ENCODE measurements around the gene CCL1.

Gene CCL1

GRCh38 chr17:34384271-34384670 is 21.2 kb upstream of the CCL1 start:
- no peaks in the 10 kb centered on the region for H3K36me3 ChIP-seq (ENCODE audit: control insufficient read depth in 1 of 2, insufficient read depth in 2 of 2, low read length in 2 of 2)
- no peak overlapping the region for H3K27ac ChIP-seq (ENCODE audit: low read depth, low read length)
- H3K4me1 ChIP-seq (ENCODE audit: control insufficient read depth in 1 of 2, insufficient read depth in 2 of 2, low read length in 2 of 2) = peaks cover 0 to 5% of the 10 kb centered on the region in 2 donors
- H3K4me3 ChIP-seq (ENCODE audit: low read depth in 1 of 2, low read length in 2 of 2) = no peak overlapping the region
- H3K9me3 ChIP-seq (ENCODE audit: control insufficient read depth in 1 of 2, low read length in 2 of 2) = no peaks in the 10 kb centered on the region
- H3K9ac ChIP-seq (ENCODE audit: low read depth in 1 of 2, low read length in 2 of 2) = no peak overlapping the region
- H3K27me3 ChIP-seq (ENCODE audit: control insufficient read depth in 1 of 2, insufficient read depth in 2 of 2, low read length in 2 of 2) = no peaks in the 10 kb centered on the region

GRCh38 chr17:34383216-34383615 is 20.2 kb upstream of the CCL1 start:
- Histone ChIP-seq H3K27ac (ENCODE audit: low read depth, low read length) (no peak overlapping the region), H3K4me3 (ENCODE audit: low read depth in 1 of 2, low read length in 2 of 2) (no peak overlapping the region), H3K9me3 (ENCODE audit: control insufficient read depth in 1 of 2, low read length in 2 of 2) (no peaks in the 10 kb centered on the region), H3K27me3 (ENCODE audit: control insufficient read depth in 1 of 2, insufficient read depth in 2 of 2, low read length in 2 of 2) (no peaks in the 10 kb centered on the region), H3K9ac (ENCODE audit: low read depth in 1 of 2, low read length in 2 of 2) (no peak overlapping the region), H3K36me3 (ENCODE audit: control insufficient read depth in 1 of 2, insufficient read depth in 2 of 2, low read length in 2 of 2) (no peaks in the 10 kb centered on the region), H3K4me1 (ENCODE audit: control insufficient read depth in 1 of 2, insufficient read depth in 2 of 2, low read length in 2 of 2) (peaks cover 0 to 5% of the 10 kb centered on the region in 2 donors)

GRCh38 chr17:34382621-34383124 is 19.6 kb upstream of the CCL1 start:
- Histone ChIP-seq H3K4me1 (ENCODE audit: control insufficient read depth in 1 of 2, insufficient read depth in 2 of 2, low read length in 2 of 2) (peaks cover under 1 to 5% of the 10 kb centered on the region in 2 donors), H3K9me3 (ENCODE audit: control insufficient read depth in 1 of 2, low read length in 2 of 2) (no peaks in the 10 kb centered on the region), H3K36me3 (ENCODE audit: control insufficient read depth in 1 of 2, insufficient read depth in 2 of 2, low read length in 2 of 2) (no peaks in the 10 kb centered on the region), H3K27me3 (ENCODE audit: control insufficient read depth in 1 of 2, insufficient read depth in 2 of 2, low read length in 2 of 2) (no peaks in the 10 kb centered on the region), H3K27ac (ENCODE audit: low read depth, low read length) (no peak overlapping the region), H3K9ac (ENCODE audit: low read depth in 1 of 2, low read length in 2 of 2) (no peak overlapping the region), H3K4me3 (ENCODE audit: low read depth in 1 of 2, low read length in 2 of 2) (no peak overlapping the region)

- no peaks in the 10 kb centered on the region for H3K9me3 ChIP-seq (ENCODE audit: control insufficient read depth in 1 of 2, low read length in 2 of 2)
- H3K4me1 ChIP-seq (ENCODE audit: control insufficient read depth in 1 of 2, insufficient read depth in 2 of 2, low read length in 2 of 2) = peaks cover 9 to 11% of the 10 kb centered on the region in 2 donors
- H3K36me3 ChIP-seq (ENCODE audit: control insufficient read depth in 1 of 2, insufficient read depth in 2 of 2, low read length in 2 of 2) = no peaks in the 10 kb centered on the region
- no peak overlapping the region for H3K27ac ChIP-seq (ENCODE audit: low read depth, low read length)
- H3K9ac ChIP-seq (ENCODE audit: low read depth in 1 of 2, low read length in 2 of 2) = no peak overlapping the region
- H3K27me3 ChIP-seq (ENCODE audit: control insufficient read depth in 1 of 2, insufficient read depth in 2 of 2, low read length in 2 of 2) = no peaks in the 10 kb centered on the region
- H3K4me3 ChIP-seq (ENCODE audit: low read depth in 1 of 2, low read length in 2 of 2) = no peak overlapping the region
These were observed 16.8 kb upstream of the CCL1 start for GRCh38 chr17:34379868-34380267.

GRCh38 chr17:34378664-34379101 is 15.7 kb upstream of the CCL1 start:
- no peak overlapping the region for H3K27ac ChIP-seq (ENCODE audit: low read depth, low read length)
- no peaks in the 10 kb centered on the region for H3K9me3 ChIP-seq (ENCODE audit: control insufficient read depth in 1 of 2, low read length in 2 of 2)
- no peaks in the 10 kb centered on the region for H3K27me3 ChIP-seq (ENCODE audit: control insufficient read depth in 1 of 2, insufficient read depth in 2 of 2, low read length in 2 of 2)
- H3K4me3 ChIP-seq (ENCODE audit: low read depth in 1 of 2, low read length in 2 of 2) = no peak overlapping the region
- no peaks in the 10 kb centered on the region for H3K36me3 ChIP-seq (ENCODE audit: control insufficient read depth in 1 of 2, insufficient read depth in 2 of 2, low read length in 2 of 2)
- H3K4me1 ChIP-seq (ENCODE audit: control insufficient read depth in 1 of 2, insufficient read depth in 2 of 2, low read length in 2 of 2) = peaks cover 9 to 11% of the 10 kb centered on the region in 2 donors
- H3K9ac ChIP-seq (ENCODE audit: low read depth in 1 of 2, low read length in 2 of 2) = no peak overlapping the region

GRCh38 chr17:34377078-34377823 is 14.2 kb upstream of the CCL1 start:
- H3K9me3 ChIP-seq (ENCODE audit: control insufficient read depth in 1 of 2, low read length in 2 of 2) = no peaks in the 10 kb centered on the region
- H3K36me3 ChIP-seq (ENCODE audit: control insufficient read depth in 1 of 2, insufficient read depth in 2 of 2, low read length in 2 of 2) = no peaks in the 10 kb centered on the region
- peaks cover 6 to 9% of the 10 kb centered on the region in 2 donors for H3K4me1 ChIP-seq (ENCODE audit: control insufficient read depth in 1 of 2, insufficient read depth in 2 of 2, low read length in 2 of 2)
- H3K27me3 ChIP-seq (ENCODE audit: control insufficient read depth in 1 of 2, insufficient read depth in 2 of 2, low read length in 2 of 2) = no peaks in the 10 kb centered on the region
- H3K4me3 ChIP-seq (ENCODE audit: low read depth in 1 of 2, low read length in 2 of 2) = no peak overlapping the region
- H3K27ac ChIP-seq (ENCODE audit: low read depth, low read length) = no peak overlapping the region
- no peak overlapping the region for H3K9ac ChIP-seq (ENCODE audit: low read depth in 1 of 2, low read length in 2 of 2)

- no peak overlapping the region for H3K9ac ChIP-seq (ENCODE audit: low read depth in 1 of 2, low read length in 2 of 2)
- no peaks in the 10 kb centered on the region for H3K36me3 ChIP-seq (ENCODE audit: control insufficient read depth in 1 of 2, insufficient read depth in 2 of 2, low read length in 2 of 2)
- H3K27me3 ChIP-seq (ENCODE audit: control insufficient read depth in 1 of 2, insufficient read depth in 2 of 2, low read length in 2 of 2) = no peaks in the 10 kb centered on the region
- peaks cover 9 to 11% of the 10 kb centered on the region in 2 donors for H3K4me1 ChIP-seq (ENCODE audit: control insufficient read depth in 1 of 2, insufficient read depth in 2 of 2, low read length in 2 of 2)
- no peak overlapping the region for H3K4me3 ChIP-seq (ENCODE audit: low read depth in 1 of 2, low read length in 2 of 2)
- no peak overlapping the region for H3K27ac ChIP-seq (ENCODE audit: low read depth, low read length)
- no peaks in the 10 kb centered on the region for H3K9me3 ChIP-seq (ENCODE audit: control insufficient read depth in 1 of 2, low read length in 2 of 2)
These were observed 12.5 kb upstream of the CCL1 start for GRCh38 chr17:34375426-34375997.

- H3K4me3 ChIP-seq (ENCODE audit: low read depth in 1 of 2, low read length in 2 of 2) = no peak overlapping the region
- no peak overlapping the region for H3K9ac ChIP-seq (ENCODE audit: low read depth in 1 of 2, low read length in 2 of 2)
- no peaks in the 10 kb centered on the region for H3K27me3 ChIP-seq (ENCODE audit: control insufficient read depth in 1 of 2, insufficient read depth in 2 of 2, low read length in 2 of 2)
- H3K36me3 ChIP-seq (ENCODE audit: control insufficient read depth in 1 of 2, insufficient read depth in 2 of 2, low read length in 2 of 2) = no peaks in the 10 kb centered on the region
- H3K9me3 ChIP-seq (ENCODE audit: control insufficient read depth in 1 of 2, low read length in 2 of 2) = no peaks in the 10 kb centered on the region
- peaks cover 11 to 15% of the 10 kb centered on the region in 2 donors for H3K4me1 ChIP-seq (ENCODE audit: control insufficient read depth in 1 of 2, insufficient read depth in 2 of 2, low read length in 2 of 2)
- H3K27ac ChIP-seq (ENCODE audit: low read depth, low read length) = no peak overlapping the region
These were observed 11.4 kb upstream of the CCL1 start for GRCh38 chr17:34374457-34374856.

- Histone ChIP-seq H3K36me3 (ENCODE audit: control insufficient read depth in 1 of 2, insufficient read depth in 2 of 2, low read length in 2 of 2) (no peaks in the 10 kb centered on the region), H3K27ac (ENCODE audit: low read depth, low read length) (no peak overlapping the region), H3K27me3 (ENCODE audit: control insufficient read depth in 1 of 2, insufficient read depth in 2 of 2, low read length in 2 of 2) (peaks cover 0 to 3% of the 10 kb centered on the region in 2 donors), H3K4me3 (ENCODE audit: low read depth in 1 of 2, low read length in 2 of 2) (no peak overlapping the region), H3K9ac (ENCODE audit: low read depth in 1 of 2, low read length in 2 of 2) (no peak overlapping the region), H3K4me1 (ENCODE audit: control insufficient read depth in 1 of 2, insufficient read depth in 2 of 2, low read length in 2 of 2) (peaks cover 7 to 15% of the 10 kb centered on the region in 2 donors), H3K9me3 (ENCODE audit: control insufficient read depth in 1 of 2, low read length in 2 of 2) (no peaks in the 10 kb centered on the region)
These were observed 8.5 kb upstream of the CCL1 start for GRCh38 chr17:34371405-34372100.

- H3K27ac ChIP-seq (ENCODE audit: low read depth, low read length) = no peak overlapping the region
- no peak overlapping the region for H3K4me3 ChIP-seq (ENCODE audit: low read depth in 1 of 2, low read length in 2 of 2)
- H3K27me3 ChIP-seq (ENCODE audit: control insufficient read depth in 1 of 2, insufficient read depth in 2 of 2, low read length in 2 of 2) = peaks cover 0 to 3% of the 10 kb centered on the region in 2 donors
- peaks cover 9 to 13% of the 10 kb centered on the region in 2 donors for H3K4me1 ChIP-seq (ENCODE audit: control insufficient read depth in 1 of 2, insufficient read depth in 2 of 2, low read length in 2 of 2)
- H3K9ac ChIP-seq (ENCODE audit: low read depth in 1 of 2, low read length in 2 of 2) = no peak overlapping the region
- no peaks in the 10 kb centered on the region for H3K9me3 ChIP-seq (ENCODE audit: control insufficient read depth in 1 of 2, low read length in 2 of 2)
- no peaks in the 10 kb centered on the region for H3K36me3 ChIP-seq (ENCODE audit: control insufficient read depth in 1 of 2, insufficient read depth in 2 of 2, low read length in 2 of 2)
These were observed 8.0 kb upstream of the CCL1 start for GRCh38 chr17:34370997-34371395.

Measured in duodenal mucosa (tissue), 2 donors.